Measurements from ENCODE around the gene VEZT.

DNA sequence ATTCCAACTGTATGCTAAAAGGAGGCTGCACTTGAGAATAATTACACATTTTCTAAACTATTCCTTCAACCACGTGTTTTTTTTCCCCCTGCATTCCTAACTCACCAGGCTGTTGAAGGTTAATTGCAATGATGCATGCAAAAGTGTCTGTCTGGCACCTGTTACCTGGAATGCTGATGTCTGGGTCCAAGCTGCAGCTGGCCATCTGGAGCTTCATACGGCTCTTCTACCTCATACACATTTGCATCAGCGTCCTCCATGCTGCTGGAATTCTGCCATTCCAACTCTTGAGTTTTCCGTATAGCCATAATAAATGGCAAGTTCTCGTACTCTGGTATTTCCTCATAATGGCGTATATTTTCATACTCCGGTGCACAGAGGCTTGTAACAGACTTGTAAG, 8.9 kb upstream of the VEZT start:
- TF ChIP-seq POLR2A (IDR thresholded peaks at IDR 0.05) = no peak
- TF ChIP-seq, protein P1, sequence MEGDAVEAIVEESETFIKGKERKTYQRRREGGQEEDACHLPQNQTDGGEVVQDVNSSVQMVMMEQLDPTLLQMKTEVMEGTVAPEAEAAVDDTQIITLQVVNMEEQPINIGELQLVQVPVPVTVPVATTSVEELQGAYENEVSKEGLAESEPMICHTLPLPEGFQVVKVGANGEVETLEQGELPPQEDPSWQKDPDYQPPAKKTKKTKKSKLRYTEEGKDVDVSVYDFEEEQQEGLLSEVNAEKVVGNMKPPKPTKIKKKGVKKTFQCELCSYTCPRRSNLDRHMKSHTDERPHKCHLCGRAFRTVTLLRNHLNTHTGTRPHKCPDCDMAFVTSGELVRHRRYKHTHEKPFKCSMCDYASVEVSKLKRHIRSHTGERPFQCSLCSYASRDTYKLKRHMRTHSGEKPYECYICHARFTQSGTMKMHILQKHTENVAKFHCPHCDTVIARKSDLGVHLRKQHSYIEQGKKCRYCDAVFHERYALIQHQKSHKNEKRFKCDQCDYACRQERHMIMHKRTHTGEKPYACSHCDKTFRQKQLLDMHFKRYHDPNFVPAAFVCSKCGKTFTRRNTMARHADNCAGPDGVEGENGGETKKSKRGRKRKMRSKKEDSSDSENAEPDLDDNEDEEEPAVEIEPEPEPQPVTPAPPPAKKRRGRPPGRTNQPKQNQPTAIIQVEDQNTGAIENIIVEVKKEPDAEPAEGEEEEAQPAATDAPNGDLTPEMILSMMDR (IDR thresholded peaks at IDR 0.05) = no peak
